Neural crest cell (in vitro differentiated cells): Measurements from ENCODE around the gene BRD3OS. TPM values are rescaled to one million over a fixed set of nuclear protein-coding genes. Genes with fewer than 3 reads are reported as not detected.

ENCODE experiments used
- DNase-seq: peaks from one replicate; pipeline ENCODE4 v3.0.0; 2021; ENCODE audit warnings: low read depth, mixed read lengths, low spot score
- H3K27ac Mint-ChIP-seq: one replicate; pipeline ENCODE4 v1.8.0; 2021; ENCODE audit warnings: mild to moderate bottlenecking, mixed read lengths; ENCODE audit not compliant: unreplicated experiment
- H3K27me3 Mint-ChIP-seq: 2 replicates; pipeline ENCODE4 v1.8.0; 2021; ENCODE audit warnings: low read depth, mild to moderate bottlenecking, mixed read lengths
- H3K36me3 Mint-ChIP-seq: 2 replicates; pipeline ENCODE4 v1.8.0; 2021; ENCODE audit warnings: low read depth, mild to moderate bottlenecking, mixed read lengths
- H3K4me1 Mint-ChIP-seq: 2 replicates; pipeline ENCODE4 v1.8.0; 2021; ENCODE audit warnings: mixed read lengths
- H3K4me3 Mint-ChIP-seq: one replicate; pipeline ENCODE4 v1.8.0; 2021; ENCODE audit warnings: mild to moderate bottlenecking, mixed read lengths
- H3K9me3 Mint-ChIP-seq: 2 replicates; pipeline ENCODE4 v1.8.0; 2021; ENCODE audit warnings: mixed read lengths
- total RNA-seq: library from RNA; stranded (reverse); gene quantifications from 2 replicates; pipeline ENCODE4 v1.2.1, GENCODE V29; 2021
- TF ChIP-seq, protein P1 (sequence below): fragments of 200-600 bp; sonication (generic); conservative IDR thresholded peaks from 2 replicates; pipeline ENCODE4 v1.5.0; 2021; ENCODE audit warnings: antibody characterized with exemption, mild to moderate bottlenecking

BRD3OS gene
- total RNA-seq, 1 donor from 2014 or later = 30.7 TPM

DNA sequence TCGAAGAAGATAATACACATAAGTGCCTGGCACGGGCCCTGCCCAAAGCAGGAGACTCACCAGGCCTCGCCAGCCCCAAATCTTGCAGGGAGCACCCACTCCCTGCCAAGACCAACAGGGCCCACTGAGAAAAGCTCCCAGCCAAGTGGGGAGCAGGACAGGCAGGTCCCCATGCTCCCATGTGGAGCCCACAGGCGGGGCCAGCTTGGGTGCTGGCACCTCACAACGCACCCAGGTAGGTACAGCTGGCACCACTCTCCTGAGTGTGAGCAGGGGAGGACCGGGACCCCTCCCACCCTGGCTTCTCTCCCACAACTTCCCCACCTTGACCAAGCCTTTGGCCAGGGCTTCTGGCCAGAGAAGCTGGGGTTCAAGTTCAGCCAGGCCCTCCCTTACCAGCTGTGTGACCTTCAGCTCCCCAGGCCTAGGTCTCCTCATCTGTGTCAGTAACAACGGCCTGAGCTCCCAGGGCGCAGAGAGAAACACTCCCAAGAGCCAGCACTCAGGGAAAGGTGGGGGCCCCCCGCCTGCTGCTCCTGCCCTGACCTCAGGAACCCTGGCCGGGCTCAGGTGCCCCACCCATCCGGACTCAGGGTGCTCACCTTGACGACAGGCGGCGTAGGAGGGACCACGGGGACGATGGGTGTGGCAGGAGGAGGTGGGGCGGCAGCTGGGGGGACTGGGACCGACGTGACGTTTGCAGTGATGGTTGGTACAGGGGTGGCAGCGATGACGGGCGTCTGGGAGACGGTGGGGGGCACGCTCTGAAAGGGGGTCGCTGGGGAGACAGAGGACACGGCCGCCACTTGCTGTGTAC lies 24.7 kb downstream of the BRD3OS start:
- no peaks in the 10 kb centered on the region for H3K4me1 Mint-ChIP-seq
- H3K36me3 Mint-ChIP-seq = no peaks in the 10 kb centered on the region
- no peaks in the 10 kb centered on the region for H3K9me3 Mint-ChIP-seq
- H3K4me3 Mint-ChIP-seq = no peak overlapping the region
- DNase-seq = no peak
- H3K27me3 Mint-ChIP-seq = no peaks in the 10 kb centered on the region
- TF ChIP-seq, protein P1, sequence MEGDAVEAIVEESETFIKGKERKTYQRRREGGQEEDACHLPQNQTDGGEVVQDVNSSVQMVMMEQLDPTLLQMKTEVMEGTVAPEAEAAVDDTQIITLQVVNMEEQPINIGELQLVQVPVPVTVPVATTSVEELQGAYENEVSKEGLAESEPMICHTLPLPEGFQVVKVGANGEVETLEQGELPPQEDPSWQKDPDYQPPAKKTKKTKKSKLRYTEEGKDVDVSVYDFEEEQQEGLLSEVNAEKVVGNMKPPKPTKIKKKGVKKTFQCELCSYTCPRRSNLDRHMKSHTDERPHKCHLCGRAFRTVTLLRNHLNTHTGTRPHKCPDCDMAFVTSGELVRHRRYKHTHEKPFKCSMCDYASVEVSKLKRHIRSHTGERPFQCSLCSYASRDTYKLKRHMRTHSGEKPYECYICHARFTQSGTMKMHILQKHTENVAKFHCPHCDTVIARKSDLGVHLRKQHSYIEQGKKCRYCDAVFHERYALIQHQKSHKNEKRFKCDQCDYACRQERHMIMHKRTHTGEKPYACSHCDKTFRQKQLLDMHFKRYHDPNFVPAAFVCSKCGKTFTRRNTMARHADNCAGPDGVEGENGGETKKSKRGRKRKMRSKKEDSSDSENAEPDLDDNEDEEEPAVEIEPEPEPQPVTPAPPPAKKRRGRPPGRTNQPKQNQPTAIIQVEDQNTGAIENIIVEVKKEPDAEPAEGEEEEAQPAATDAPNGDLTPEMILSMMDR = no peak
- H3K27ac Mint-ChIP-seq = no peak overlapping the region

DNA sequence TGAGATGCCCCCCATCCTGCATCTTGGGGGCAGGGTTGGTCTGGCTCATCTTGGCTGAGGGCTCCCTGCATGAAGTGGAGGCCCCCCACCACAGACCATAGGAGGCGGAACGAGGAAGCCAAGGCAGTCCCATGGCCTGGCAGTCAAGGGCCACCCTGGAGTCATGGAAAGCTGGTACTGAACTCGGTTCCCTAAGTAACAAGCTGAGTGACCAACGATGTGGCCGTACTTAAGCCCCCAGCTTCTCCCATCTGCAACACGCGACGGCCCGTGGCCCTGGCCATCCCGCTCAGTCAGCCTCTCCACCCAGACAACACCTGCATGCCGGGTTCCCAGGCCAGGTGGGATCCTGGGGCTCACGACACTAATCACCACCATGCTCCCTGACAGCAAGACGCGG lies 25.4 kb downstream of the BRD3OS start:
- DNase-seq = no peak
- no peaks in the 10 kb centered on the region for H3K36me3 Mint-ChIP-seq
- H3K9me3 Mint-ChIP-seq = no peaks in the 10 kb centered on the region
- H3K4me1 Mint-ChIP-seq = no peaks in the 10 kb centered on the region
- H3K4me3 Mint-ChIP-seq = no peak overlapping the region
- no peaks in the 10 kb centered on the region for H3K27me3 Mint-ChIP-seq
- H3K27ac Mint-ChIP-seq = no peak overlapping the region
- TF ChIP-seq, protein P1 = no peak

DNA sequence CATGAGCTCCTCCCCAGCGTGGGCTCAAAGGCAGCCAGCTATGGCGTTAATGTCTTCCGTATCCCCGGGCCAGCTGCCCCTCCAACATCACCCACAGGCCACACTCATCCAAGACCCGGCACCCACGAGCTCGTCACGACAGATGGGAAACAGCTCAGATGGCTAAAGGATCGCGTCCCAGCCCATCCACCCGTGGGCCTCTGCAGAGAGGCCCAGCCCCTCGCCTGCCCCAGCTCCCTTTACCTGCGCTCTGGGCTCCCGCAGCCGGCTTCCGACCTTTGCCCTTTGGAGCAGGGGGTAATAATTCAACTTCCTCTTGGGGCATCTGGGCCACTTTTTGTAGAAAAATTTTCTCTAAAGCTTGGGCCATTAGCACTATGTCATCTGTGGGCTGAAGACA lies 26.0 kb downstream of the BRD3OS start:
- no peak for DNase-seq
- TF ChIP-seq, protein P1 = no peak
- H3K4me3 Mint-ChIP-seq = no peak overlapping the region
- no peaks in the 10 kb centered on the region for H3K36me3 Mint-ChIP-seq
- H3K27me3 Mint-ChIP-seq = no peaks in the 10 kb centered on the region
- H3K9me3 Mint-ChIP-seq = no peaks in the 10 kb centered on the region
- H3K4me1 Mint-ChIP-seq = no peaks in the 10 kb centered on the region
- no peak overlapping the region for H3K27ac Mint-ChIP-seq

DNA sequence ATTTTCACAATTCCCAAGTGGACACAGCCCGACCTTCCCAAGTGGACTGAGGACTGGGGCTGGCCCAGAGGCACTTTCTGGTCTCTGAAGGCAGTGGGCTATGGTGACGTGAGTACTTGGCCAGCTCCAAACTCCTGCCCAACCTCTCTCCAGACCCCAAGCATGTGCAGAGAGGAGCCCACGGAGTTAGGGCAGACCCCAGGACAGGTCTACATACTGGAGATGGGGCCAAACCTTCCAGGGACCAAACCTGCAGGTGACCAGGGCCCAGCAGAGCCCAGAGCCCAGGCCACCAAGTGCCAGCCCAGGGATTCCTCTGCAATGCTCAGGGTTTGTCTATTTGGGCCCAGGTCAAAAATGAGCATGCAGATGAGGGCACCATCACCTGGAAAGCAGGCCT lies 27.2 kb downstream of the BRD3OS start:
- H3K36me3 Mint-ChIP-seq = no peaks in the 10 kb centered on the region
- no peak overlapping the region for H3K27ac Mint-ChIP-seq
- H3K4me1 Mint-ChIP-seq = peaks cover 7% of the 10 kb centered on the region

DNA sequence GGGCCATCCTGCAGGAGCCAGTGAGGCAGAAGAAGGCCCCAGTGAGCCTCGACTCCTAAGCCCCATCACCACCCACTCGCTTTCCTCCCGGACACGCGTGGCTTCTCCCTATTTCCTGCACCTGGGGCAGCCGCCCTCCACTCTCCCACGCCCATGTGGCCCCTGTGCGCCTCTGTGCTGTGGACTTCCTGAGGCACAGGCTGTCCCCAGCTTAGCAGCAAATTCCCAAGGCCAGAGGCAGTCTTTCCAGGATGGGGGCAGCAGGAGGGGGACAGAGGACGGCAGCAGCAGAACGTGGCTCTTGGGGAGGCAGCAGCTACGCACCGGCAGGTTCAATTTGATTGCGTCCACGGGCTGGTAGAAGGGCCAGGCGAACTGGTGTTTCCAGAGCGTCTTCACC lies 27.7 kb downstream of the BRD3OS start:
- Mint-ChIP-seq H3K36me3 (no peaks in the 10 kb centered on the region), H3K27ac (no peak overlapping the region), H3K9me3 (no peaks in the 10 kb centered on the region), H3K27me3 (no peaks in the 10 kb centered on the region), H3K4me3 (no peak overlapping the region), H3K4me1 (peaks cover 8% of the 10 kb centered on the region)
- DNase-seq = no peak
- TF ChIP-seq, protein P1 = no peak

More for the DNA sequence above, 27.2 kb downstream of the BRD3OS start:
- H3K9me3 Mint-ChIP-seq = no peaks in the 10 kb centered on the region
- DNase-seq = no peak
- no peaks in the 10 kb centered on the region for H3K27me3 Mint-ChIP-seq
- TF ChIP-seq, protein P1 = no peak
- H3K4me3 Mint-ChIP-seq = no peak overlapping the region
